Panc1 (cell line): ENCODE results near the gene RASAL1.

Experiments used
- CTCF ChIP-seq: fragments of 450-650 bp; IDR thresholded peaks from 2 replicates; pipeline ENCODE4 v1.5.1; 2017; ENCODE audit warnings: mild to moderate bottlenecking
- POLR2AphosphoS5 ChIP-seq: IDR thresholded peaks from 2 replicates; pipeline ENCODE4 v1.6.1; 2012; ENCODE audit warnings: mild to moderate bottlenecking, low read depth, low read length, moderate library complexity
- REST ChIP-seq, 2 experiments: IDR thresholded peaks; 2 replicates each; pipeline ENCODE4 v1.6.1; 2011 to 2012; ENCODE audit warnings: low read depth in 2 of 2, control low read depth in 1 of 2, low read length in 1 of 2, mild to moderate bottlenecking in 1 of 2, moderate library complexity in 1 of 2; ENCODE audit not compliant: insufficient read depth in 1 of 2
- SIN3A ChIP-seq: IDR thresholded peaks from 2 replicates; pipeline ENCODE4 v1.6.1; 2012; ENCODE audit warnings: low read depth, mild to moderate bottlenecking, low read length, moderate library complexity, borderline replicate concordance; ENCODE audit not compliant: insufficient read depth
- TCF7L2 ChIP-seq: IDR thresholded peaks from 2 replicates; pipeline ENCODE4 v1.6.1; 2011; ENCODE audit warnings: mild to moderate bottlenecking, low read depth, low read length, inconsistent platforms

DNA sequence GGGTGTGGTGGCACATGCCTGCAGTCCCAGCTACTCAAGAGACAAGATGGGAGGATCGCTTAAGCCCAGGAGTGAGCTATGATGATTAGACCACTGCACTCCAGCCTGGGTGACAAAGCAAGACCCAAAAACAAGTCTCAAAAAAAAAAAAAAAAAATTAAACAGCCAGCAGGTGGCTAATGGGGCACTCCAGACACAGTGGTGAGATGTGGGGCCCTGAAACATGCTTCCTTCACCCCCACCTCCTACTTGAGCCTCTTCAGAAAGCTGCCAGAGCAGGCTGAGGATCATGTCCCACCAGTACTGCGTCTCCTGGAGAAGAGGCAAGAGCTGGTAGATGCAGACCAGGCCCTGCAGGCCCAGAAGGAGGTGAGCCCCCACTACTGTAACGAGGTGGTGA lies 16.1 kb upstream of the RASAL1 start:
- TF ChIP-seq CTCF = no peak
- TF ChIP-seq POLR2AphosphoS5 = no peak
- no peak for TF ChIP-seq SIN3A
- TF ChIP-seq REST (IDR thresholded peaks at IDR 0.05; ENCODE audit: insufficient read depth in 1 of 2, low read depth in 2 of 2, low read length in 1 of 2) = no peak
- TF ChIP-seq TCF7L2 = no peak
